COLO668 (cell line): ENCODE measurements around the gene UBASH3B.
"Not testable (repeated sequence)": the region's sequence is repeated elsewhere in the genome, so short reads cannot be mapped to it uniquely, and the experiment has no call there.

Experiments used
- DNase-seq: peaks from one replicate; lab custom pipeline; 2025; ENCODE audit not compliant: unreplicated experiment; lab: John Stamatoyannopoulos, UW

The UBASH3B gene

GRCh38 chr11:122843281-122844141, 188.0 kb downstream of the UBASH3B start:
- DNase-seq: peak; percentile 52

GRCh38 chr11:122847466-122847865, 191.9 kb downstream of the UBASH3B start:
- no peak for DNase-seq

- DNase-seq: no peak
These were observed 192.7 kb downstream of the UBASH3B start for GRCh38 chr11:122848186-122848585.

- DNase-seq: no peak
These were observed 194.6 kb downstream of the UBASH3B start for GRCh38 chr11:122850076-122850631.

- DNase-seq: no peak
These were observed 195.9 kb downstream of the UBASH3B start for GRCh38 chr11:122851366-122851966.

- DNase-seq: no peak
These were observed 196.7 kb downstream of the UBASH3B start for GRCh38 chr11:122852074-122852795.

GRCh38 chr11:122852796-122853160, 197.3 kb downstream of the UBASH3B start:
- no peak for DNase-seq

GRCh38 chr11:122853261-122853660, 197.7 kb downstream of the UBASH3B start:
- DNase-seq: no peak

- DNase-seq: peak; percentile 30
These were observed 198.5 kb downstream of the UBASH3B start for GRCh38 chr11:122853971-122854446.

- no peak for DNase-seq
These were observed 206.1 kb downstream of the UBASH3B start for GRCh38 chr11:122861631-122862030.

GRCh38 chr11:122862091-122862490, 206.6 kb downstream of the UBASH3B start:
- DNase-seq: no peak

GRCh38 chr11:122863154-122863553, 207.6 kb downstream of the UBASH3B start:
- not testable (repeated sequence) for DNase-seq

- peak; percentile 18 for DNase-seq
These were observed 208.3 kb downstream of the UBASH3B start for GRCh38 chr11:122863704-122864326.
